NCI-H1048 (cell line): Measurements from ENCODE around the gene TCOF1.

ENCODE experiments used
- DNase-seq: peaks from one replicate; lab custom pipeline; 2025; lab: John Stamatoyannopoulos, UW

TCOF1 gene

DNA sequence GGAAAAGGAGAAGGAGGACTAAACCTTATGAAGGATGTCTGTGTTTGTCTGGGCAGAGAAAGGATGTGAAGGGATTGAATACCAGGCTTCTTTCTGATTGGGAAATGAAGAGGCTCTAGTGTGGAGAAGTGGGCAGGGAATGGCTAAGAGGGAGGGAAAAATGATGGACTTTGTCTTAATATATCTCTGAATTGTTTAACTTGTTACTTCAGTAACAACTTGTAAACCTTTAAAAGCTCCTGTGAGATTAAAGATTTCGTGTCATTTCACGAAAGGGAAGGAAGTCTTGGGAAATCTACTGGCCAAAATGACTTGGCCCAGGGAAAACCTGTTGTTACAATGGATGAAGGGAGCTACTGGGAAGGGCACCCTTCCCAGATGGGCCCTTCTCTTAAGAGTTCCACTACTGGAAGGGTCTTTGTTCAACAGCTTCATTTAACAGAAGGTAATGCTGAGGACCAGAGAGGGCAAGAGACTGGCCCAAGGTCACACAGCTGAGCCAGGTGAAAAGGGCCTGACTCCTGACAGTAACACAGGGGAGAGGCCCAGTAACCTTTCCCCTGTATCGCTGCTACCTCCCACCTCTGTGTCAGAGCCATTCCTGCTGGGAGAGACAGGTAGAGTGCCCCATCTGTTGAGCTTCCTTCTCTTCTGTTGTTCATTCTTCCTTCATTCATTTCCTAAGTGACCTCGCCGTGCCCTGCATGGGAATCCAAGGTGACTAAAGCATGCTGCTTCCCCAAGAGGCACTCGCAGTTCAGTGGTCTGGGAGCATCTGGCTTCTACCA, 5.1 kb upstream of the TCOF1 start:
- no peak for DNase-seq

DNA sequence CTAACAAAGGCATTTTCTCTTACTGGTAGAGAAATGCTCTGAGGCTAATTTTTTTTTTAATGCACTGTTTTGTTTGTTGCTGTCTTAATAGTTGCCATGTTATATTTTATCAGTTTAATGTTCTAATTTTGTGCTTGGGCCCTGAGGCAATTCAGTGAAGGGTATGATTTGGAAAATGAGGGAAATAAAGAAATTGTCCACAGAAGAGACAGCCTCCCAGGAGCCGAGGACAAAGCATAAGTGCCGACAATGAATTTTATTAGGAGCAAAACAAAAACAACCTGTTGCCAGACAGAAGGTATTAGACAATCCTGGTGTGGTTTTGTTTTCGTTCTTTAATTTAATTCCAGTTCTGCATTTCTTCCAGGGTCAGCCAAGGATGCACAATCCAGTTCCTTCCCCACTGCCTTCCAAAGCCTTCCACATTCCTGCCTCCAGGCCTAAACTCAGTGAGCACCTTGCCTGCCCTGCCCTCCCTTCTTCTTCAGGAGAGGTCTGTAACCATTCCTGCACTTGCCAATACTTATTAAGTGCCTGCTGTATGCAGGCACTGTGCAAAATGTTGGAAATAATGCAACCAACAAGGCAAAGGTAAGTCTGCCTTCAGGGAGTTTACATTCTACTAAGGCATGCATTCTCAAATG, 4.3 kb upstream of the TCOF1 start:
- no peak for DNase-seq

GRCh38 chr5:150355791-150356190, 1.7 kb upstream of the TCOF1 start:
- no peak for DNase-seq

GRCh38 chr5:150356575-150357294, 762 bp upstream of the TCOF1 start:
- no peak for DNase-seq

DNA sequence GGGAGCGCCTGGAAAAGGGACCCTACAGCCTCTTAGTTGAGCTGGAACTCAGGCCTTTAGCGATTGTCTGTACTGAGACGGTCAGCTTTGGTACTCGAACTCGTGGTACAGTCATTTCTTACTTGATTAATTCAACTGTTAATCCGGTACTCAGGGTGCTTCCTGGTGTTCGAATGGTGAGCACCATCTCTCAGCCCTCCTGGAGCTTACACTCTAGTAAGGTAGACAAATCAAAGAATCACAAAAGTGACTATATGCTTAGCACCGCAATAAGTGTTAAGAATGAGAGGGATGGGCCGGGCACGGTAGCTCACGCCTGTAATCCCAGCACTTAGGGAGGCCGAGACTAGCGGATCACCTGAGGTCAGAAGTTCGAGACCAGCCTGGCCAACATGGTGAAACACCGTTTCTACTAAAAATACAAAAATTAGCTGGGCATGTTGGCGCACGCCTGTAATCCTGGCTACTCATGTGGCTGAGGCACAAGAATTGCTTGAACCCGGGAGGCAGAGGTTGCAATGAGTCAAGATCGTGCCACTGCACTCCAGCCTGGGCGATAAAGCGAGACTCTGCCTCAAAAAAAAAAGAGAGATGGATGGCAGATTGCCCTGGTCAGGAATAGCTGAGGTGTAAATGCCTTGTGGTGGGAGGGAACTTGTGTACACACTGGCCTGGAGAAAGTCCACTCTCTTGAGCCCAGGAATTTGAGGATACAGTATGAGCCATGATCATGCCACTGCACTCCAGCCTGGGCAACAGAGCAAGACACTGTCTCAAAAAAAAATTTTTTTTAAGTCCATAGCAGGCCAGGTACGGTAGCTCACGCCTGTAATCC, 981 bp downstream of the TCOF1 start:
- no peak for DNase-seq

- DNase-seq = no peak
Measured at GRCh38 chr5:150361301-150361700, 3.8 kb downstream of the TCOF1 start.

DNA sequence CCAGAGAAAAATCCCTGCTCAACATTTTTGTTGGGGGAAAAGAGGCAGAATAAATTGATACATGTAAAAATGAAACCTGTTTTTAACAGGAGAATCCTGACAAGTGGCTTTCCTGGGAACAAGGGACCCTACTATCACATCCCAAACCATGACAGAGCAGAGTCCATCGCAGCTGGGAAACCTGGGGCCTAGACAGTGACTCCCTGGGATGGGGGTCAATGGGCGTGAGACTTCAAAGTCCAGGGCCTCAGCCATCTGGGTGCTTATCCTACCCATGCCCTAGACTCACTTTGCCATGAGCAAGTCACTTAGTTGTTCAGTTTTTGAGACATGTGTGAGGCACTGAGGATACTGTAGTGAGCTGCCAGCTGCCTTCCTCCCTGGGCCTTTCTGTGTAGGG, 5.7 kb downstream of the TCOF1 start:
- DNase-seq = no peak

- DNase-seq = no peak
Measured at GRCh38 chr5:150364004-150364403, 6.5 kb downstream of the TCOF1 start.

DNA sequence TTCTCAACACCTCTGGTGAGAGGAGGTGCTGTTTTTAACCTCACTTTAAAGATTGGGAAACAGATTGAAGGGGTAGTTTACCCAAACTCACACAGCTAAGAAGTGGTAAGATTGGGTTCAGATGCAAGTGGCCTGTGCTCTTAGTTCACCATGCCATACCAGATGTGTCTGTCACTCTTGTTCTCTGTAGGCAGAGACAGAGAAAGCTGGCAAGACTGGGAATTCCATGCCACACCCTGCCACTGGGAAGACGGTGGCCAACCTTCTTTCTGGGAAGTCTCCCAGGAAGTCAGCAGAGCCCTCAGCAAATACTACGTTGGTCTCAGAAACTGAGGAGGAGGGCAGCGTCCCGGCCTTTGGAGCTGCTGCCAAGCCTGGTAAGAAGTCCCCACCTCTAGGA, 11.0 kb downstream of the TCOF1 start:
- no peak for DNase-seq

GRCh38 chr5:150372639-150373038, 15.1 kb downstream of the TCOF1 start:
- DNase-seq = no peak

DNA sequence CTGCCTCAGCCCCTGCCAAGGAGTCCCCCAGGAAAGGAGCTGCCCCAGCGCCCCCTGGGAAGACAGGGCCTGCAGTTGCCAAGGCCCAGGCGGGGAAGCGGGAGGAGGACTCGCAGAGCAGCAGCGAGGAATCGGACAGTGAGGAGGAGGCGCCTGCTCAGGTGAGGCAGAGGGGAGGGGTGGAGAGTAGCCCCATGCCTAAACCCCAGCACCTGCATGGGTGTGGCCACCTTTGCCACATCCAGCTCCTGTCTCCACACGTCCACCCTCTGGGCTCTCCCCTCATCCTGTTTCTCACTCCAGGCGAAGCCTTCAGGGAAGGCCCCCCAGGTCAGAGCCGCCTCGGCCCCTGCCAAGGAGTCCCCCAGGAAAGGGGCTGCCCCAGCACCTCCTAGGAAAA, 17.2 kb downstream of the TCOF1 start:
- DNase-seq = no peak

- no peak for DNase-seq
Measured at GRCh38 chr5:150376799-150377771, 19.6 kb downstream of the TCOF1 start.

DNA sequence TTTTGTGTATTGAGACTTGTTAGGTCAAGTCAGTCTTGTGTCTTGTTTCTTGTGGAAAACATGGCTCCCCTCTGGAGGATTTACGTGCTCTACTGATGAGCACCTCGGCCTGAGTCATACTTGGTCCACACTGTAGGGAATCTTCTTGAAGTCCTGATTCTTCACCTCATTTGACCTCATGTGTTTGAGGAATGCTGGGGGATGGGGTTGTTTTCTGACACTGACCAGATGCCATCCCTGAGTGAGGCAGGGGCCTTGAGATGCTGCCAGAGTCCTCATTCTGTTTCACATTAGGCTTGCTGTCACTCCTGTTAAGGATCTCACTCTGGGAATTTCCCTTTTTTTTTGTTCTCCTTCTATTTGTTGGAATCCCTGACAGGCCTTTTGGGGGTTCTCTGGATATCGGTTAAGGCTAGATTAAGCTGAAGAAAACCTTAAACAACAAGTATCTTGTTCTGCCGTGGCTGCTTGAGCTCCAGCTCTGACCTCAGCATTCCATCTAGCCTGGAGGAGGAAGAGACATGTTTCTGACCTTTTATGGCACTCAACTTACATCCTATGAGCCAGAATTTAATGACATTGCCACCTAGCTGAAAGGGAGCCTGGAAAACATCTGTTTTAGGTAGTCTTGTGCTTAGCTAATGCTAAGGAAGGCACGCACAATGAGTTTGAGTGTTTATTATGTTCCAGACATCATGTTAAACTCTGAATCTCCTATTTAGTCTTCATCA, 20.6 kb downstream of the TCOF1 start:
- DNase-seq = no peak

GRCh38 chr5:150384701-150385100, 27.2 kb downstream of the TCOF1 start:
- no peak for DNase-seq

DNA sequence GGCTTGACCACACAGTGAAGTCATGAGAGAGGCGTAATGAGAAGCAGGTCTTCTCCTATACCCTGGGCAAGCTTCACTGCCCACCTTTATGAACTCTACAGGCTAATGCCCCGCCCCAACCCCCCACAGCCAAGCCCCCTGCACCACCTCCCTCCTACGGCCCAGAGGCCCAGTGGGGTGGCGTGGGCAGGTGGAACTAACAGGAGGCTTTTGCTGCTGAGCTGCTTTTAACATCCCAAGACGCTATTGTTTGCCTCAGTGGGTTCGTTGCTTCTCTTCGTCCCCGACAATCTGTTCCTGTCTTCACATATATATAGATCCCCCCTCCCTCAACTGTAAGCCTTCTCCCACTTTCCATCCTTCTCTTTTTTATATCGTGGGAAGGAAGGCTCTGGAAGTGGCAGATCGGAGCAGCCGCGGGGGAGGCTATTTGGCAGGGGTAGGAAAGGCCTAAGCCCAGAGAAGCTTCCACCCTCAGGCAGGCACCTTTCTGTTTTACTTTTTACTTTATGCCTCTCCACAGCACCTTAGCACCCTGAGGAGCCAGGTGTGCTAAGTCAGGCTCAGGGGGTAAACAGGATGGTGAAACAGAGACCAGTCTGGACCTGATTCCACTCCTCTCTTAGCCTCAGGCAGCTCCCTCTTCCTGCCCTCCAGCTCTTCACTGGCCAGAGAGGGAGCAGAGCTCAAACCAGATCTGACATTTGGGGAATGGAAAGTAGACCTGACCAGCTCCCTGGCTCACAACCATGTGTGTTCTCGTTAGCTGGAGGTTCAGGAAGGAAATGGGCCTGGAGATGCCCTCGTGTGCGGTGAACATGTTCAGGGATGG, 28.7 kb downstream of the TCOF1 start:
- no peak for DNase-seq

DNA sequence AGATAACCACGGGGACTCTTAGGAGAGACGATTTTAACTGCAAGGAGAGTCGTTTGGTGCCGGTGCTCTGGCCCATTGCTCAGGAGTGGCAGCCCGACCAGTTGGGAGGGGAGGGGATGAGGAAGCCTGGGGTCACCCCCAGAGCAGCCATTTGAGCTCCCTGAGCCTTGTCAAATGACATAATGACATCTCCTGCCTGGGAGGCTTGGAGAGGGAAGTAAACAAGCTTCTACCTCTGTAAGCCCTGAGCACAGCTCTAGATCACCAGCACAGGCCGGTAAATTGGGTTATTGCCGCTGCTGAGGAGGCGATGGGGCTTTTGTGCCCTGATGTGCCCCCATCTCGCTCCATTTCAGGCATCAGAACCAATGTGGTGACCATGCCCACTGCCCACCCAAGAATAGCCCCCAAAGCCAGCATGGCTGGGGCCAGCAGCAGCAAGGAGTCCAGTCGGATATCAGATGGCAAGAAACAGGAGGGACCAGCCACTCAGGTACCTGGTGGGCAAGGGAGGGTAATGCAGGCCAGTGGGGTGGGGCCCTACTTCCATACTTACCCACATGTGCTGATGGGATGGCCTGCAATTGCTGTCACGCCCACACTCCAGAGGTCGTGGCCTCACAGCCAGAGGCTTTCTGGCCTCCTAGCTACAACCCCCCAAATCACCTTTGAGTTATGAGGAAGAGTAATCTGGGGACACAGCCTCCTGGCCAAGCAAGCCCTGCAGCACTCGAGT, 32.2 kb downstream of the TCOF1 start:
- DNase-seq = no peak

GRCh38 chr5:150391064-150391834, 33.8 kb downstream of the TCOF1 start:
- no peak for DNase-seq

DNA sequence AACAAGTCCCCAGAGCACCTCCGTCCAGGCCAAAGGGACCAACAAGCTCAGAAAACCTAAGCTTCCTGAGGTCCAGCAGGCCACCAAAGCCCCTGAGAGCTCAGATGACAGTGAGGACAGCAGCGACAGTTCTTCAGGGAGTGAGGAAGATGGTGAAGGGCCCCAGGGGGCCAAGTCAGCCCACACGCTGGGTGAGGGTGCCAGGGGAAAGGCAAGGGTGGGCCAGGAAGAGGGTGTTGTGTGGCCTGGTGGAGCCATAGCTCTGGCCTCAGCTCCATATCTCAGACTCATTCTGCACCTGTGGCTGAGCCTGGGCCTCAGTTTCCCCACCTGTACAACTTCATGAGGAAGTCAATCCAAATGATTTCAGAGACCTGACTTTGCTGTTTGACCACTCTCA, 34.5 kb downstream of the TCOF1 start:
- DNase-seq = no peak
